Body of pancreas (tissue), 4 donors: Measurements from ENCODE around the gene MRPL9. TPM values are rescaled to one million over a fixed set of nuclear protein-coding genes. Genes with fewer than 3 reads are reported as not detected.

Source experiments
- ATAC-seq: fragments of 150-250 bp; one replicate; pipeline ENCODE4 v1.9.1; 2016
- DNase-seq, 4 donors: peaks; one replicate each; pipeline ENCODE4 v3.0.0-alpha.2; 2019
- H3K27ac ChIP-seq, 4 donors: fragments of 200-600 bp; sonication (generic); 1 replicate in 3 of 4; 2 replicates in 1 of 4; pipeline versions ENCODE4 v1.5.1 to v1.6.1; 2016 to 2019; ENCODE audit warnings: mild to moderate bottlenecking in 1 of 4, mixed read lengths in 1 of 4, moderate library complexity in 1 of 4
- H3K27me3 ChIP-seq, 2 donors: fragments of 200-600 bp; sonication (generic); one replicate each; pipeline ENCODE4 v1.6.0; 2016; ENCODE audit warnings: mild to moderate bottlenecking in 1 of 2
- H3K36me3 ChIP-seq, 2 donors: fragments of 200-600 bp; sonication (generic); replicated peaks in 1 of 2; 2 replicates each; pipeline ENCODE4 v1.5.1; 2016; ENCODE audit warnings: low read depth in 2 of 2; ENCODE audit not compliant: insufficient read depth in 1 of 2
- H3K4me1 ChIP-seq: fragments of 200-600 bp; sonication (generic); one replicate; pipeline ENCODE4 v1.6.0; 2016
- H3K4me3 ChIP-seq, 2 donors: fragments of 200-600 bp; sonication (generic); 1 replicate in 1 of 2; 2 replicates in 1 of 2; pipeline ENCODE4 v1.5.1; 2016 to 2019
- H3K9me3 ChIP-seq, 3 donors: fragments of 200-600 bp; sonication (generic); 1 replicate in 2 of 3; 2 replicates in 1 of 3; pipeline ENCODE4 v1.5.1; 2016
- POLR2A ChIP-seq, 3 donors: fragments of 450-650 bp; IDR thresholded peaks; one replicate each; pipeline ENCODE4 v1.6.1; 2016; ENCODE audit warnings: antibody characterized with exemption in 3 of 3, mild to moderate bottlenecking in 2 of 3
- WGBS, 2 donors: methylation state at CpG; one replicate each; pipeline ENCODE4 v1.1.5; 2017; 5-methylcytosine and 5-hydroxymethylcytosine counted together
- intact Hi-C: fragments of 100-400 bp; cut with DNase I; formaldehyde crosslinking; loops from one replicate; pipeline ENCODE4 v1.15.1; 2023
- total RNA-seq, 2 donors: library from RNA; depleted of rRNA; stranded (reverse); fragments of >200 nt; gene quantifications; one replicate each; pipeline ENCODE4 v1.1.0, GENCODE V29; 2016
- TF ChIP-seq, protein P1 (sequence below), 7 experiments: fragments of 450-650 bp in 4 of 7; fragments of 200-600 bp in 3 of 7; sonication (generic) in 3 of 7; IDR thresholded peaks; one replicate each; pipeline ENCODE4 v1.5.1; 2016 to 2019; ENCODE audit warnings: antibody characterized with exemption in 7 of 7

Gene MRPL9
- total RNA-seq, 2 donors from 2014 or later: 24.6 to 40.2 TPM

GRCh38 chr1:151729966-151730291 lies 33.4 kb downstream of the MRPL9 start:
- 59 to 76% methylated on average over 4 of the region's 4 CpGs for WGBS, 2 donors
- peak overlapping the region; percentile 32 to 83 (median 72) for H3K27ac ChIP-seq
- H3K9me3 ChIP-seq: no peaks in the 10 kb centered on the region
- intact Hi-C loops: loop anchor here (10.0 kb wide), 2 partner anchors 135 to 285 kb away; no protein-coding TSS in a partner anchor
- TF ChIP-seq, protein P1, sequence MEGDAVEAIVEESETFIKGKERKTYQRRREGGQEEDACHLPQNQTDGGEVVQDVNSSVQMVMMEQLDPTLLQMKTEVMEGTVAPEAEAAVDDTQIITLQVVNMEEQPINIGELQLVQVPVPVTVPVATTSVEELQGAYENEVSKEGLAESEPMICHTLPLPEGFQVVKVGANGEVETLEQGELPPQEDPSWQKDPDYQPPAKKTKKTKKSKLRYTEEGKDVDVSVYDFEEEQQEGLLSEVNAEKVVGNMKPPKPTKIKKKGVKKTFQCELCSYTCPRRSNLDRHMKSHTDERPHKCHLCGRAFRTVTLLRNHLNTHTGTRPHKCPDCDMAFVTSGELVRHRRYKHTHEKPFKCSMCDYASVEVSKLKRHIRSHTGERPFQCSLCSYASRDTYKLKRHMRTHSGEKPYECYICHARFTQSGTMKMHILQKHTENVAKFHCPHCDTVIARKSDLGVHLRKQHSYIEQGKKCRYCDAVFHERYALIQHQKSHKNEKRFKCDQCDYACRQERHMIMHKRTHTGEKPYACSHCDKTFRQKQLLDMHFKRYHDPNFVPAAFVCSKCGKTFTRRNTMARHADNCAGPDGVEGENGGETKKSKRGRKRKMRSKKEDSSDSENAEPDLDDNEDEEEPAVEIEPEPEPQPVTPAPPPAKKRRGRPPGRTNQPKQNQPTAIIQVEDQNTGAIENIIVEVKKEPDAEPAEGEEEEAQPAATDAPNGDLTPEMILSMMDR (IDR thresholded peaks at IDR 0.05): no peak
- no peak for TF ChIP-seq POLR2A (IDR thresholded peaks at IDR 0.05)
- DNase-seq: no peak
- H3K27me3 ChIP-seq: no peaks in the 10 kb centered on the region
- no peak for ATAC-seq
- no peak overlapping the region for H3K4me3 ChIP-seq
- H3K36me3 ChIP-seq: no peaks in the 10 kb centered on the region
- peaks cover 8% of the 10 kb centered on the region for H3K4me1 ChIP-seq

- intact Hi-C loops: no loop called here
- Histone ChIP-seq H3K36me3 (no peaks in the 10 kb centered on the region), H3K4me1 (peaks cover 6% of the 10 kb centered on the region), H3K9me3 (no peaks in the 10 kb centered on the region), H3K4me3 (no peak overlapping the region), H3K27ac (peak overlapping the region; percentile 32 to 83 (median 72)), H3K27me3 (no peaks in the 10 kb centered on the region)
- TF ChIP-seq, protein P1 (IDR thresholded peaks at IDR 0.05): no peak
- TF ChIP-seq POLR2A (IDR thresholded peaks at IDR 0.05): no peak
- peak in 1 of 4 donors; percentile 36 for DNase-seq
- ATAC-seq: peak; percentile 84
- WGBS, 2 donors: 32 to 34% methylated on average over 10 of the region's 10 CpGs
Observed at GRCh38 chr1:151729157-151729965, 33.9 kb downstream of the MRPL9 start.

GRCh38 chr1:151728151-151729054 lies 34.9 kb downstream of the MRPL9 start:
- Histone ChIP-seq H3K27me3 (no peaks in the 10 kb centered on the region), H3K36me3 (no peaks in the 10 kb centered on the region), H3K9me3 (no peaks in the 10 kb centered on the region), H3K4me3 (no peak overlapping the region), H3K4me1 (peaks cover 6% of the 10 kb centered on the region), H3K27ac (peak overlapping the region in 2 of 4 donors; percentile 69 to 83)
- no peak for DNase-seq
- intact Hi-C loops: no loop called here
- TF ChIP-seq, protein P1 (IDR thresholded peaks at IDR 0.05): no peak
- no peak for TF ChIP-seq POLR2A (IDR thresholded peaks at IDR 0.05)
- no peak for ATAC-seq
- 52 to 65% methylated on average over 19 of the region's 19 CpGs for WGBS, 2 donors

DNA sequence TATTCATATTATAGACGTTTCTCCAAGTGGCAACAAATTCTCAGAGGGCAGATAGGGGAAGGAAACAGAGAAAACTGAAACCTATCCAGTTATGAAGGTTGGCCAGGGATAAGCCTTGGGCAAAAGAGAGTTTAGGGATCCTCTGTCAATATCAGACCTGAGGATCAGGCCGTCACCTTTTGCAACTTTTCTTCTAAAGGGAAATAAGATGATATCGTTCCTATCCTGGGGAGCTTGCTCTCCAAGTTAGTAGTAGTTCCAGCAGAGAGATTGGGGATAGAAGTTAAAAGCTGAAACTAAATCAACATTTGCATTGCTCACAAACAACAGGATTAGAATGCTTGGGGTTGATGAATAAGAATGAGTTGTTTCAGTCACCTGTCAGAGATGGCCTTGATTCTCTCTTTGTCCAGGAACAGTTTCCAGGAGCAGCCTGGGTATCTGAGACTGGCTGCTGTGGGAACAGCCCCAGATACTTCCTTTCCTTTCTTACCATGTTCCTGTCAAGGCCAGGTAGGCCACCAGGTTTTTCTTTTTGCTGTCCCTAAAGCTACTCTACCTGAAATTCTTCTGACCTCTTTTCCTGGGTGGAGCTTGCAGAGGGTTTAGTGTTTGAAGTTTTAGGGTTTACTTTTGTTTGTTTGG lies 39.4 kb downstream of the MRPL9 start:
- no peak for ATAC-seq

More for the DNA sequence above, 39.4 kb downstream of the MRPL9 start:
- H3K27ac ChIP-seq: no peak overlapping the region
- WGBS, 2 donors: 41 to 52% methylated on average over 3 of the region's 3 CpGs
- intact Hi-C loops: no loop called here
- H3K27me3 ChIP-seq: no peaks in the 10 kb centered on the region
- DNase-seq: no peak
- H3K9me3 ChIP-seq: no peaks in the 10 kb centered on the region
- H3K36me3 ChIP-seq: no peaks in the 10 kb centered on the region
- TF ChIP-seq POLR2A (IDR thresholded peaks at IDR 0.05): no peak
- TF ChIP-seq, protein P1 (IDR thresholded peaks at IDR 0.05): no peak
- no peak overlapping the region for H3K4me3 ChIP-seq
- peaks cover 19% of the 10 kb centered on the region for H3K4me1 ChIP-seq
